ACC112 (cell line): Measurements from ENCODE around the gene ZBTB7C.

ENCODE experiments used
- H2AFZ ChIP-seq: fragments of 200-600 bp; sonication (generic); one replicate; pipeline ENCODE4 v1.6.0; 2017; ENCODE audit warnings: antibody characterized with exemption, low read length; ENCODE audit not compliant: unreplicated experiment
- H3K27ac ChIP-seq: fragments of 200-600 bp; sonication (generic); 2 replicates; pipeline ENCODE4 v1.5.1; 2014; ENCODE audit warnings: low read depth, mild to moderate bottlenecking, antibody characterized with exemption, low read length, moderate library complexity
- H3K27me3 ChIP-seq: fragments of 200-600 bp; sonication (generic); 2 replicates; pipeline ENCODE4 v1.6.1; 2014; ENCODE audit warnings: mild to moderate bottlenecking, antibody characterized with exemption, low read length, moderate library complexity, mixed read lengths; ENCODE audit not compliant: insufficient read depth
- H3K36me3 ChIP-seq: fragments of 200-600 bp; sonication (generic); 2 replicates; pipeline ENCODE4 v1.6.1; 2016; ENCODE audit warnings: mild to moderate bottlenecking, antibody characterized with exemption, low read length, moderate library complexity, mixed read lengths; ENCODE audit not compliant: insufficient read depth
- H3K4me1 ChIP-seq: fragments of 200-600 bp; sonication (generic); one replicate; pipeline ENCODE4 v1.6.1; 2016; ENCODE audit warnings: low read length, mixed read lengths; ENCODE audit not compliant: insufficient read depth, unreplicated experiment, control insufficient read depth
- H3K4me3 ChIP-seq: fragments of 200-600 bp; sonication (generic); 2 replicates; pipeline ENCODE4 v1.5.1; 2014; ENCODE audit warnings: mild to moderate bottlenecking, low read depth, low read length
- H3K79me2 ChIP-seq: fragments of 200-600 bp; sonication (generic); one replicate; pipeline ENCODE4 v1.6.0; 2016; ENCODE audit warnings: low read length; ENCODE audit not compliant: control insufficient read depth, unreplicated experiment, insufficient read depth

Gene ZBTB7C

DNA sequence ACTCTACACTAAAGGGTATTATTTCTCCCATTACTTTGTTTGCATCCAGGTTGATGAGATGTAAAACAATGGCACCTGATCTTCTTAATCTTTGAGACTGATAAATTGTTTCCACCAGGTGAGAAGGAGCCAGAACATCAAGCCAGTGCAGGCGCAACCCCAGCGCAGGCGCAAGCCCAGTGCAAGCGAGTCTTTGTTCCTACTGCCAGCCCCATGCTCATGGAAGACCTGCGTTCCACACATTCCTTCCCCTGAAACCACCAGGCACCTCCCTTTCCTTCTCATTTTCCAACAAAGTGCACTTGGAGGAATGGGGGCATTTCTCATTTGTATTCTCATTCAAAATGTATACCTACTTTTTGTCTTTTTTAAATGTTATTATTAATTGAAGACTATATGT lies 290.0 kb downstream of the ZBTB7C start:
- H3K36me3 ChIP-seq = no peaks in the 10 kb centered on the region
- peaks cover 22% of the 10 kb centered on the region; the same call in 1 of the 2 replicates for H3K27me3 ChIP-seq
- no peak overlapping the region for H3K27ac ChIP-seq
- no peak overlapping the region for H2AFZ ChIP-seq
- no peaks in the 10 kb centered on the region for H3K4me1 ChIP-seq
- H3K4me3 ChIP-seq = no peak overlapping the region
- no peaks in the 10 kb centered on the region for H3K79me2 ChIP-seq

DNA sequence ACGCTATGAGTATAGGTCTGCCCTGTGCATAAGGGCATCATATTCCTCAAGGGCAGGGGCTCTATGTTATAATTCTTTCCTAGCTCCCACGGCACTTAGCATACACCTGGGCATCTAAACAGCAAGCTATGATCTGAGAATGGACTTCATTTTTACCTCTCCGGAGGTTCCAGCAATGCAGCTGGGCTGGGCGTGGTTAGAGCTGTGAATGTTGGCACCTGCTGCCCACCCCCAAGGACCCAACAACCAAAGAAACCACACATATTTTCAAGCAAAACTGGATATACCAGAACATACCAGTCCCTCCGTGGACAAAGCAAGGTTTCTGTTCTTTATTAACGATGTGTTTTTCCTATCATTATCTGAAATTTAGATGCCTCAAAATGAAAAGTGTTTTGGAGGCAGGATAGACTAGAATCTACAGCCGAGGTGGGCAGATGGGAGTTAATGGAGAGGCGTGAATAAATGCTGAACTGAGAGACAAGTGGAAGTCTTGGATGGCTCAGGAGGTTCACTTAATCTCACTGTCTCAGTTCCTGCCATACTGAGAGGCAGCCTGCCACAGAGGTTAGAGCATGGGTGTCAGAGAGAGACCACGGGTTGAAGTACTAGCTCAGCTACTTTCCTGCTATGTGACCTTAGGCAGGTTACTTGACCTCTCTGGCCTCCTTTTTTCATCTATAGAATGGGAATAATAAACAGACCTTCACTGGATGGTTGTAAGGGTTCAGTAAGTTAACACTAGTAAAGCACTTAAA lies 292.1 kb downstream of the ZBTB7C start:
- Histone ChIP-seq H3K4me3 (no peak overlapping the region), H2AFZ (no peak overlapping the region), H3K4me1 (no peaks in the 10 kb centered on the region), H3K27ac (no peak overlapping the region), H3K27me3 (peaks cover 29% of the 10 kb centered on the region; the same call in 1 of the 2 replicates), H3K79me2 (no peaks in the 10 kb centered on the region), H3K36me3 (no peaks in the 10 kb centered on the region)

DNA sequence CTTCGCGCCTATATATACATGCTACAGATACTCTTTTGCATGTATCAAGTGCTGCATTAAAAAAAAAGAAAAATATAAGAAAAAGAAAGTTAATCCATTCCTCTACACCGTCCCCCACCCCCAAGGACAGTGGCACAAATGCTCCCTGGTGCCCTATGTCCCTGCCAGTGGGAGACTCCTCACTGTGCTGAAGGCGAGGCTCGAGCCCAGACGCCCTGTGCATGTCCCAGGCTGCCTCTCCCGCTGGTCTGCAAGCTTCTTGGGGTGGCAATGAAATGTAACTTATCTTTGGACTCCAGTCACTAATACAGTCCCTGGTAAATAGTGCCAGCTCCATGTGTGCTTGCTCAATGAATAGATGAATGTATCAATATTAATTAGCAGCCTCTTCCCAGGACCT lies 293.2 kb downstream of the ZBTB7C start:
- no peak overlapping the region for H3K4me3 ChIP-seq
- H3K36me3 ChIP-seq = no peaks in the 10 kb centered on the region
- H3K79me2 ChIP-seq = no peaks in the 10 kb centered on the region
- H3K27ac ChIP-seq = no peak overlapping the region
- no peak overlapping the region for H2AFZ ChIP-seq
- peaks cover 34% of the 10 kb centered on the region for H3K27me3 ChIP-seq
- no peaks in the 10 kb centered on the region for H3K4me1 ChIP-seq

DNA sequence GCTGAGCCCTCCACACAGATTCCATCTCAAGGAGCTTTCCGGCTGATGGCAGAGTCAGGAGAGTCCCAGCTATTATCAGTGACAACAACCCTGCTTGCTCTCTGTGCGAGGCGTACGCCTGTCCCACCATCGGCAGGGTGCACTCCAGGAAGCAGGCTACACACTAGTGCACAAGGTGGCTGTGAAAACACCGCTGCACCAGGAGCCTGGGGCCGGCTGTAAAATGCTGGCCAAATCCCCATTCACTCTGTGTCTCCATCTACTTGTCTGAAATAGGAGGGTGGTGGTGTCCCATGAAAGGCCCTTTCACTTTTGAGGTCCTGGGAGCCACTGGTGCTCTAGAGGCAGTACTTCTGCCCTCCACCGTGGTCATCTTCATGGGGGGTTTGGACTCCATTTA lies 295.5 kb downstream of the ZBTB7C start:
- Histone ChIP-seq H3K79me2 (no peaks in the 10 kb centered on the region), H3K36me3 (no peaks in the 10 kb centered on the region), H2AFZ (no peak overlapping the region), H3K27ac (no peak overlapping the region), H3K4me1 (no peaks in the 10 kb centered on the region), H3K27me3 (peaks cover 41% of the 10 kb centered on the region), H3K4me3 (no peak overlapping the region)

DNA sequence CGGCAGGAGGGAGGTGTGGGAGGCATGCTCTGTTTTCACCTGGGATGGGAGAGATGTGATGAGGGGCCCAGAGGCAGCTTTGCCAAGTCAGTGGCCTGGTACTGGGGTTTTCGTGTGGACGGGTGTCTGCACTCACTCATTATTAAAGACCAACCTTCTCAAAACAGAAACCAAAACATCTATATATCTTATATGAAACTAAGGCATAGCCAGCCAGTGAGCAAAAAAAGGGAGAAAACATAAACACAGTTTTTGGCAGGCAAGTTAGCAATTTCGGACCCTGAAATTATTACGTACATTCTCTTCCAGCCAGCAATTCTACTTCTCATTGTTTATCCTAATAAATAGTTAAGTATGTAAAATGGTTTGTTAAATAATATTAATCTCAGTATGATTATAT lies 297.6 kb downstream of the ZBTB7C start:
- H3K79me2 ChIP-seq = no peaks in the 10 kb centered on the region
- H3K27me3 ChIP-seq = peaks cover 50% of the 10 kb centered on the region
- no peak overlapping the region for H3K4me3 ChIP-seq
- H3K4me1 ChIP-seq = no peaks in the 10 kb centered on the region
- H3K36me3 ChIP-seq = no peaks in the 10 kb centered on the region
- H3K27ac ChIP-seq = no peak overlapping the region
- H2AFZ ChIP-seq = no peak overlapping the region

DNA sequence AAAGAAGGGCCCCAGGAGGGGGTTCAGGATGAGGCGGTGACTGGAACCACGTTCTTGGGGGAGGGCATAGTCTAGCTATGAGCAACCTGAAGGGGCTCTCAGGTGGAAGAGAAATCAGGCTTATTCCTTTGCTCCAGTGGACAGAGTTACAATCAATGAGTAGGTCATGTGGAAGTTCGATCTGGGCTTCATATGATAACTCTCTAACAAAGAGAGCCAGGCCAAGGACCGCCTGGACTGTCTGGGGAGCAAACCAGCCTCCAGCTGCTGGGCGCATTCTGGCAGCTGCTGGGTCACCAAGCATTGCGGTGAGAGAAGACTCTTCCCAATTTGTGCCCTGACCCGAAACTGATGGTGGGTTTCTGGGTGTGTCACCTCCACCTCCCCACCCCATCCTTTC lies 298.4 kb downstream of the ZBTB7C start:
- no peaks in the 10 kb centered on the region for H3K4me1 ChIP-seq
- no peak overlapping the region for H2AFZ ChIP-seq
- no peaks in the 10 kb centered on the region for H3K79me2 ChIP-seq
- no peak overlapping the region for H3K27ac ChIP-seq
- H3K36me3 ChIP-seq = no peaks in the 10 kb centered on the region
- peaks cover 58% of the 10 kb centered on the region for H3K27me3 ChIP-seq
- H3K4me3 ChIP-seq = no peak overlapping the region

DNA sequence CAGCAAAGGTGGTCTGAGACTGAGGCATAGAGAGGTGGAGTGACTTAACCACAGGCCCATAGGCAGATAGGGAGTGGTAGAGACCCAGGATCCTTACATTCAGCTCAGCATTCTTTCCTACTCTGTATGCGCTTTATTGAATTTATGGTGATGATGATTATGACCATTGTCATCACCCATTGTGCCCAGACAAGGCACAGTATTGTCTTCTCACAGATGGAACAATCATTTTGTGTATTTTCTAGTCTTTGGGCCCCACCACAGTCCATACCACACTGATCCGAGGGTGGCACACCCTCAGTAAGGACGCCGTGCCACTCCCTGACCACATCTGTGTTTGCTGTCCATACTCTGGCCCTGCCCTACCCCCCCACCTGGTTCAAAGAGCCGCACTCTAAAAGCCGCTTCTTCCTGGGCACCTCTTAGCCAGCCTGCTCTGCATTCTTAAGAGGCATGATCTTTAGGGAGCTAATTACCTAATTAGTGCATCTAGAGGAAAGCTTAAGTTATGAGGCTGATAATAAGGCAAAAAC lies 299.2 kb downstream of the ZBTB7C start:
- H3K27ac ChIP-seq = no peak overlapping the region
- H2AFZ ChIP-seq = no peak overlapping the region
- H3K79me2 ChIP-seq = no peaks in the 10 kb centered on the region
- H3K36me3 ChIP-seq = no peaks in the 10 kb centered on the region
- H3K27me3 ChIP-seq = peaks cover 65% of the 10 kb centered on the region
- no peak overlapping the region for H3K4me3 ChIP-seq
- no peaks in the 10 kb centered on the region for H3K4me1 ChIP-seq

DNA sequence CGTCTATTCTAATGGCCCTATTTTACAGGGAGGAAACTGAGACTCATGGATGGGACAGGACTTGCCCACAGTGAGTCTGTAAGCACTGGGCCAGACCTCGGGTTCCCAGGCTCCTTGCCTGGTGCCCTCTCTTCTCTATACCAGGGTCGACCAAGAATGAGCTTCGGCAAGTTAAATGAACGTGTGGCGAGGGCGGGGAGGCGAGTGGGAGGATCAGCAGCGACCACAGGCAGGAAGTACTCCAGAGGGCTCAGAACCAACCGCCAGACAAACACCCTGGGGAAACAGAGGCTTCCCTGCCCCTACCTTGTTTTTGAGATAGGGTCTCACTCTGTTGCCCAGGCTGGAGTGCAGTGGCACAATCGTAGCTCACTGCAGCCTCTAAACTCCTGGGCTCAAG lies 301.0 kb downstream of the ZBTB7C start:
- Histone ChIP-seq H3K4me1 (no peaks in the 10 kb centered on the region), H3K79me2 (no peaks in the 10 kb centered on the region), H3K27me3 (peaks cover 80% of the 10 kb centered on the region), H3K27ac (no peak overlapping the region), H2AFZ (no peak overlapping the region), H3K4me3 (no peak overlapping the region), H3K36me3 (no peaks in the 10 kb centered on the region)

DNA sequence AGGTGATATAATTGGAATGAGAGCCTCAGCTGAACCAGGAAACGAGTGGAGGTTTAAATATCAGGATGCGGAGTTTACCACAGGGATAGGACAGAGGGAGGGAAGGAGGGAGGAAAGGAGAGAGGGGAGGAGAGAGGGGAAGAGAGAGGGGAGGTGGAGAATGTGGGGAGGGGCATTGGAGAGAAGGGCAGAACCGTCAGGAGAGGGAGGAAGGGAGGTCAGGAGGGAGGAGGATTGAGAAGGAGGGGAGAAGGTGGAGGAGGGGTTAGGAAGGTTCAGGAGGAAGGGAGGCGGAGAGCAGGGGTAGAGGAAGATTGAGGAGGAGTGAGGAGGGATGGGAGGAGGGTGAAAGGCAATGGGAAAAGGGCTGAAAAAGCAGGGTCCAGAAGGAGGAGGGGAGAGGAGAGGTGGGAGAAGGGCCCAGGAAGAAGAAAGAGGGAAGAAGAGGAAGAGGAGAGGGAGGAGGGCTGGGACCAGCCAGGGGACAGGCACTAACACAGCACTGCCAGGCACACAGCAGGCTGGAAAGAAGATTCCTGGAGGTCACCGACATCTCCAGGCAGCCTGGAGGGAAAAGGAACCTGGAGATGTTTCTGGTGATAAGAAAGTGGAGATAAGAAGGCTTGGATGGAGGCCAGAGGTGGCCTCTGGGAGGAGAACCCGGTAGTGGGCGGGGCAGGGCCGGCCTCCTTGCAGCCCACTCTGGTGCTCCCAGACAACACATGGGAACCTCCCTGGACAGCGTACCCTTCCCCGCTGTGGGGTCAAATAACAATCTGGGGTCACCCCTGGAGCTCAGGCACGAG lies 302.0 kb downstream of the ZBTB7C start:
- H3K4me1 ChIP-seq = no peaks in the 10 kb centered on the region
- peaks cover 79% of the 10 kb centered on the region for H3K27me3 ChIP-seq
- H3K79me2 ChIP-seq = no peaks in the 10 kb centered on the region
- no peak overlapping the region for H2AFZ ChIP-seq
- H3K27ac ChIP-seq = no peak overlapping the region
- no peak overlapping the region for H3K4me3 ChIP-seq
- H3K36me3 ChIP-seq = no peaks in the 10 kb centered on the region

DNA sequence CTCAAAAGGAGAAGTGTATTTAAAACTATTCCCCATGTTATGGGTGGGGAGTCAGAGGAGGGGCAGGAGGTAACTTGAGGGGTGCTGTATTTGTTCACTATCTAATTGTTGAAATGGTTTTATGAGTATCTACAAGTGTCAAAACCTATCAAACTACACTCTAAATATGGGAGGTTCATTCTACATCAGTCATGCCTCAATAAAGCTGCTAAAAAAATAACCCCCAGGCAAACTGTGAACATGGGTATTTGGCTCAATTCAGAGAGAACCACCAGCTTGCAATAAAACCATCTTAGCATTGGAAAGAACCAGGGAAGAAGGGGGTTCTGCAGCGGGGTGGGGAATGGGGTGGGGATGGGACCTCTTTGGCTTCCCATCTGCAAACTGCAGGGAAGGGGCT lies 302.7 kb downstream of the ZBTB7C start:
- H3K27ac ChIP-seq = no peak overlapping the region
- no peak overlapping the region for H3K4me3 ChIP-seq
- no peaks in the 10 kb centered on the region for H3K79me2 ChIP-seq
- H2AFZ ChIP-seq = no peak overlapping the region
- H3K36me3 ChIP-seq = no peaks in the 10 kb centered on the region
- peaks cover 85% of the 10 kb centered on the region for H3K27me3 ChIP-seq
- H3K4me1 ChIP-seq = no peaks in the 10 kb centered on the region

DNA sequence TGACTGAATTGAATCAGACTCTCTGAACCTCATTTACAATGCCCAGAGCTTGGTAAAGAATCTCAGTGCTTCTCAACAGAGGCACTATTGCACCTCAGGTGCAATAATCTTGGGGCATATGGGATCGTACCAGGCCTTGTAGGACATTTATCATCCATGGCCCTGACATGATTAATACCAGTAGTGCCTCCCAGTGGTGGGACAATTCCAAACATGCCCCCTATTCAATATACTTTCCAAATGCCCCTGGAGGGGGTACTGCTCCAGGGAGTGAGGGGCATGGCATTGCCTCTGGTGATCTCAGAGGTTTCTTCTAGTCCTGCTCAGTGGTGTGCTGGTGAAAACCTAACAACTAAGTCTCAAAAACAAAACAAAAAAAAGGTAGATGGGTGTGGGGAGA lies 303.9 kb downstream of the ZBTB7C start:
- Histone ChIP-seq H3K36me3 (no peaks in the 10 kb centered on the region), H3K4me3 (no peak overlapping the region)

More for the DNA sequence above, 303.9 kb downstream of the ZBTB7C start:
- H3K4me1 ChIP-seq = no peaks in the 10 kb centered on the region
- no peaks in the 10 kb centered on the region for H3K79me2 ChIP-seq
- H3K27ac ChIP-seq = no peak overlapping the region
- H2AFZ ChIP-seq = no peak overlapping the region
- peaks cover 86% of the 10 kb centered on the region for H3K27me3 ChIP-seq
